GM23248 (cell line): ENCODE data around the gene C3orf52. TPM values are rescaled to one million over a fixed set of nuclear protein-coding genes. Genes with fewer than 3 reads are reported as not detected.
A peak's percentile ranks its signal among the peaks of the same experiment; 100 is the strongest.
"Not testable (repeated sequence)": the region's sequence is repeated elsewhere in the genome, so short reads cannot be mapped to it uniquely, and the experiment has no call there.

Source experiments
- DNase-seq: peaks from one replicate; pipeline ENCODE4 v3.0.0-alpha.2; 2015
- H2AFZ ChIP-seq: fragments of 200-600 bp; sonication (generic); 2 replicates; pipeline ENCODE4 v1.6.1; 2016; ENCODE audit warnings: antibody characterized with exemption
- H3F3A ChIP-seq: fragments of 200-600 bp; sonication (generic); 2 replicates; pipeline ENCODE4 v1.6.1; 2016; ENCODE audit warnings: mild to moderate bottlenecking, antibody characterized with exemption, mixed run types; ENCODE audit not compliant: insufficient read depth
- H3K27ac ChIP-seq: fragments of 200-600 bp; sonication (generic); 2 replicates; pipeline ENCODE4 v1.5.1; 2016; ENCODE audit warnings: mild to moderate bottlenecking
- H3K27me3 ChIP-seq: fragments of 200-600 bp; sonication (generic); replicated peaks from 2 replicates; pipeline ENCODE4 v1.6.1; 2016; ENCODE audit warnings: mild to moderate bottlenecking; ENCODE audit not compliant: insufficient read depth
- H3K36me3 ChIP-seq: fragments of 200-600 bp; sonication (generic); 2 replicates; pipeline ENCODE4 v1.6.1; 2016; ENCODE audit warnings: low read depth, mild to moderate bottlenecking
- H3K4me1 ChIP-seq: fragments of 200-600 bp; sonication (generic); 2 replicates; pipeline ENCODE4 v1.6.1; 2016; ENCODE audit warnings: mild to moderate bottlenecking; ENCODE audit not compliant: insufficient read depth
- H3K4me2 ChIP-seq: fragments of 200-600 bp; sonication (generic); one replicate; pipeline ENCODE4 v1.6.1; 2016; ENCODE audit warnings: mild to moderate bottlenecking; ENCODE audit not compliant: unreplicated experiment
- H3K4me3 ChIP-seq: fragments of 200-600 bp; sonication (generic); 2 replicates; pipeline ENCODE4 v1.5.1; 2016; ENCODE audit warnings: mild to moderate bottlenecking
- H3K79me2 ChIP-seq: fragments of 200-600 bp; sonication (generic); 2 replicates; pipeline ENCODE4 v1.6.1; 2016; ENCODE audit warnings: mild to moderate bottlenecking; ENCODE audit not compliant: insufficient read depth
- H3K9ac ChIP-seq: fragments of 200-600 bp; sonication (generic); 2 replicates; pipeline ENCODE4 v1.6.1; 2016; ENCODE audit warnings: mild to moderate bottlenecking
- H3K9me2 ChIP-seq: fragments of 200-600 bp; sonication (generic); 2 replicates; pipeline ENCODE4 v1.6.1; 2016; ENCODE audit warnings: mixed run types, mild to moderate bottlenecking, moderate library complexity; ENCODE audit not compliant: insufficient read depth
- H3K9me3 ChIP-seq: fragments of 200-600 bp; sonication (generic); one replicate; pipeline ENCODE4 v1.6.1; 2017; ENCODE audit warnings: low read depth
- H4K20me1 ChIP-seq: fragments of 200-600 bp; sonication (generic); 2 replicates; pipeline ENCODE4 v1.6.0; 2016; ENCODE audit not compliant: insufficient read depth
- EZH2 ChIP-seq: fragments of 200-600 bp; sonication (generic); IDR thresholded peaks from 2 replicates; pipeline ENCODE4 v1.6.1; 2018; ENCODE audit warnings: antibody characterized with exemption, mild to moderate bottlenecking; ENCODE audit not compliant: insufficient read depth, poor library complexity, severe bottlenecking
- EZH2phosphoT487 ChIP-seq: fragments of 200-600 bp; sonication (generic); IDR thresholded peaks from 2 replicates; pipeline ENCODE4 v1.6.1; 2018; ENCODE audit warnings: antibody characterized with exemption, moderate library complexity, mild to moderate bottlenecking, low read depth; ENCODE audit not compliant: insufficient read depth
- WGBS, 2 experiments: methylation state at CpG; one replicate each; pipeline ENCODE4 v1.1.6; 2015 to 2017; ENCODE audit warnings: low lambda C conversion rate in 2 of 2, low coverage in 1 of 2; ENCODE audit errors: missing lambda C conversion rate in 2 of 2; 5-methylcytosine and 5-hydroxymethylcytosine counted together
- in situ Hi-C: fragments of 300-500 bp; cut with MboI; formaldehyde crosslinking; loops from 2 replicates; pipeline ENCODE4 v1.15.0; 2020
- polyA plus RNA-seq: library from polyadenylated mRNA; unstranded; fragments of >200 nt; fragmentation: Nextera tagmentation; extraction: Ambion mirVana; gene quantifications from 2 replicates; pipeline ENCODE4 v1.2.1, GENCODE V29; 2016
- total RNA-seq: library from RNA; depleted of rRNA; stranded (reverse); fragments of >200 nt; shearing (Covaris generic); gene quantifications from 2 replicates; pipeline ENCODE4 v1.2.3, GENCODE V29; 2014

The C3orf52 gene
- total and polyA plus RNA-seq, 2 experiments from 2014 or later = 1.6 to 3.5 TPM

- Histone ChIP-seq H4K20me1 (no peaks in the 10 kb centered on the region), H3K4me3 (no peak overlapping the region), H3K79me2 (no peaks in the 10 kb centered on the region), H2AFZ (no peak overlapping the region), H3K9me3 (no peaks in the 10 kb centered on the region), H3K27me3 (no peaks in the 10 kb centered on the region; the same call in 1 of the 2 replicates), H3F3A (no peaks in the 10 kb centered on the region), H3K9me2 (no peaks in the 10 kb centered on the region), H3K4me2 (no peak overlapping the region), H3K27ac (no peak overlapping the region), H3K9ac (no peak overlapping the region), H3K36me3 (no peaks in the 10 kb centered on the region), H3K4me1 (peaks cover 10% of the 10 kb centered on the region)
- 9 to 13% methylated on average over 1 of the region's 1 CpG for WGBS, 2 experiments
- TF ChIP-seq EZH2phosphoT487 = no peak
- TF ChIP-seq EZH2 = no peak
- in situ Hi-C loops = no loop called here
- DNase-seq = no peak
Measured at GRCh38 chr3:112053229-112053628, 33.0 kb upstream of the C3orf52 start.

GRCh38 chr3:112056451-112056929 lies 29.7 kb upstream of the C3orf52 start:
- in situ Hi-C loops = no loop called here
- Histone ChIP-seq H2AFZ (no peak overlapping the region), H3K27ac (no peak overlapping the region), H3K9ac (no peak overlapping the region), H3K36me3 (no peaks in the 10 kb centered on the region), H3K9me3 (no peaks in the 10 kb centered on the region), H3K9me2 (no peaks in the 10 kb centered on the region), H3F3A (no peaks in the 10 kb centered on the region), H3K79me2 (no peaks in the 10 kb centered on the region), H3K4me3 (no peak overlapping the region), H3K4me2 (peak overlapping the region; percentile 40), H4K20me1 (no peaks in the 10 kb centered on the region), H3K27me3 (no peaks in the 10 kb centered on the region; the same call in 1 of the 2 replicates), H3K4me1 (peaks cover 17% of the 10 kb centered on the region)
- peak; percentile 87 for DNase-seq
- 61 to 64% methylated on average over 6 of the region's 6 CpGs for WGBS, 2 experiments
- no peak for TF ChIP-seq EZH2phosphoT487
- no peak for TF ChIP-seq EZH2

DNA sequence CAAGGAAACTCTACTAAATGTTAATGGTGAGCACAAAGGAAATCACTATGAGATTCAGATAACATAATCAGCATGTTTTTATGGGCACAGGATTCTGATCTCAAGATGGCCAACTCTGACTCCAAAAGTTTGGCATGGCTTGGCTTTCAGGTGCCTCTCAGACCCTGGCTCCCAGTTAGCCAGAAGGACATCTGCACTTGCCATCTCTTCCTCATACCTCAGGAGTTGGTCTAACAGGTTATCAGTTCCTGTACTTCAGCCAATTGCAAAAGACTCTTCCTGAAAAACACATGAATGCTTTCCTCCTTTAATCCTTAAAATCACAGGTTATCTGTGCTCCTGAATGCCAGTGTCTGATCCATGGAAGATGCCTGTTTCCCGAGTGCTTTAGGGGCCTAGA lies 26.7 kb upstream of the C3orf52 start:
- no peak overlapping the region for H3K27ac ChIP-seq
- H3K79me2 ChIP-seq = no peaks in the 10 kb centered on the region
- H3K27me3 ChIP-seq = no peaks in the 10 kb centered on the region; the same call in 1 of the 2 replicates
- no peaks in the 10 kb centered on the region for H3K9me2 ChIP-seq
- in situ Hi-C loops = no loop called here
- H3K9ac ChIP-seq = no peak overlapping the region
- H2AFZ ChIP-seq = no peak overlapping the region
- no peak overlapping the region for H3K4me2 ChIP-seq
- no peaks in the 10 kb centered on the region for H3K36me3 ChIP-seq
- no peaks in the 10 kb centered on the region for H4K20me1 ChIP-seq
- H3F3A ChIP-seq = no peaks in the 10 kb centered on the region
- 17 to 41% methylated on average over 1 of the region's 1 CpG for WGBS, 2 experiments
- H3K9me3 ChIP-seq = no peaks in the 10 kb centered on the region
- peaks cover 19% of the 10 kb centered on the region for H3K4me1 ChIP-seq
- no peak overlapping the region for H3K4me3 ChIP-seq
- TF ChIP-seq EZH2phosphoT487 (no peak), EZH2 (no peak)
- DNase-seq = no peak

DNA sequence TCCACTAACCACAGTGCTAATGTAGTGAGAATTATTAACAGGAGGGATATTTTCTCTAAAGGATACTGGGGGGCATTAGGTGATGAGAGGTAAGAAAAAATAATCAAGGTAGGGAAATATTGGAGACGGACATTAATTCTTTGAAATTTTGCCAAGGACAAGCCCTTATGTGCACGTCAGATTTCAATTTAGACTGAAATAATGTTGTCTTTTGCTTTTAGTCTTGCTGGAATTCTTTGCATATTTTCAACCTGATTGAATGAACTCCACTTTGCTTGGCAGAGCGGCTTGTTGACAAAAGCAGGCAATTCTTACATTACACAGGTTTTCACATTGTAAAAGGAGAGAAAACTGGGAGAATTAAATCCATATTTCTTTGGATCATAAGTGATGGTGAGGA lies 25.0 kb upstream of the C3orf52 start:
- no peaks in the 10 kb centered on the region; the same call in 1 of the 2 replicates for H3K27me3 ChIP-seq
- WGBS, 2 experiments = 36% methylated on average over 3 of the region's 3 CpGs
- H3K36me3 ChIP-seq = no peaks in the 10 kb centered on the region
- no peak overlapping the region for H3K4me2 ChIP-seq
- peak; percentile 39 for DNase-seq
- no peak overlapping the region for H3K9ac ChIP-seq
- no peak overlapping the region for H3K27ac ChIP-seq
- no peaks in the 10 kb centered on the region for H3K9me3 ChIP-seq
- TF ChIP-seq EZH2 = no peak
- TF ChIP-seq EZH2phosphoT487 = no peak
- no peak overlapping the region for H3K4me3 ChIP-seq
- in situ Hi-C loops = no loop called here
- no peaks in the 10 kb centered on the region for H3K79me2 ChIP-seq
- no peaks in the 10 kb centered on the region for H4K20me1 ChIP-seq
- H3K4me1 ChIP-seq = peaks cover 17% of the 10 kb centered on the region
- no peaks in the 10 kb centered on the region for H3K9me2 ChIP-seq
- H3F3A ChIP-seq = no peaks in the 10 kb centered on the region
- no peak overlapping the region for H2AFZ ChIP-seq

DNA sequence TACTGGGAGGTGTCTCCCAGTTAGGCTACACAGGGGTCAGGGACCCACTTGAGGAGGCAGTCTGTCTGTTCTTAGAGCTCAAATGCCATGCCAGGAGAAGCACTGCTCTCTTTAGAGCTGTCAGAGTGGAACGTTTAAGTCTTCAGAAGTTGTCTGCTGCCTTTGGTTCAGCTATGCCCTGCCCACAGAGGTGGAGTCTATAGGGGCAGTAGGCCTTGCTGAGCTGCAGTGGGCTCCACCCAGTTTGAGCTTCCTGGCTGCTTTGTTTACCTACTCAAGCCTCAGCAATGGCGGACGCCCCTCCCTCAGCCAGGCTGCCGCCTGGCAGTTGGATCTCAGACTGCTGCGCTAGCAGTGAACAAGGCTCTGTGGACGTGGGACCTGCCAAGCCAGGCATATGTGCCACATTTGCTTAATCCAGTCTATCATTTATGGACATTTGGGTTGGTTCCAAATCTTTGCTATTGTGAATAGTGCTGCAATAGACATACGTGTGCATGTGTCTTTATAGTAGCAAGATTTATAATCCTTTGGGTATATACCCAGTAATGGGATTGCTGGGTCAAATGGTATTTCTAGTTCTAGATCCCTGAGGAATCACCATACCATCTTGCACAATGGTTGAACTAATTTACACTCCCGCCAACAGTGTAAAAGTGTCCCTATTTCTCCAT lies 13.7 kb upstream of the C3orf52 start:
- in situ Hi-C loops, H2AFZ ChIP-seq, H3K36me3 ChIP-seq, DNase-seq, H4K20me1 ChIP-seq, H3K9me2 ChIP-seq, H3K27ac ChIP-seq, H3K4me3 ChIP-seq, H3K9me3 ChIP-seq, H3K4me2 ChIP-seq, H3K27me3 ChIP-seq, H3K9ac ChIP-seq, H3K79me2 ChIP-seq: not testable (repeated sequence)
- WGBS, 2 experiments = 73 to 81% methylated on average over 8 of the region's 8 CpGs
- Histone ChIP-seq H3F3A (peaks cover 25% of the 10 kb centered on the region), H3K4me1 (peaks cover 21% of the 10 kb centered on the region)
